SU-DHL-6 (cell line): ENCODE data around the gene AGPAT3.

Experiments
- H2AFZ ChIP-seq: fragments of 200-600 bp; sonication (generic); 2 replicates; pipeline ENCODE4 v1.6.1; 2014; ENCODE audit warnings: low read depth, mild to moderate bottlenecking, moderate library complexity, mixed read lengths, antibody characterized with exemption, low read length; ENCODE audit not compliant: severe bottlenecking
- H3F3A ChIP-seq: fragments of 200-600 bp; shearing (Covaris generic); 2 replicates; pipeline ENCODE4 v1.6.0; 2016; ENCODE audit warnings: antibody characterized with exemption, mild to moderate bottlenecking; ENCODE audit not compliant: insufficient read depth
- H3K27ac ChIP-seq: fragments of 200-600 bp; sonication (generic); 2 replicates; pipeline ENCODE4 v1.5.1; 2016; ENCODE audit warnings: low read depth, mild to moderate bottlenecking, low read length, moderate library complexity, mixed read lengths
- H3K27me3 ChIP-seq: fragments of 200-600 bp; sonication (generic), shearing (Covaris generic); 2 replicates; pipeline ENCODE4 v1.6.0; 2014; ENCODE audit warnings: mild to moderate bottlenecking, low read length
- H3K36me3 ChIP-seq: fragments of 200-600 bp; sonication (generic); 2 replicates; pipeline ENCODE4 v1.6.1; 2014; ENCODE audit warnings: mild to moderate bottlenecking, low read length, mixed read lengths
- H3K4me2 ChIP-seq: fragments of 300-600, 200-600 bp; shearing (Covaris generic), sonication (generic); 2 replicates; pipeline ENCODE4 v1.6.0; 2014; ENCODE audit warnings: low read length, low read depth, mild to moderate bottlenecking; ENCODE audit not compliant: poor library complexity, severe bottlenecking
- H3K4me3 ChIP-seq: fragments of 200-600 bp; sonication (generic); 2 replicates; pipeline ENCODE4 v1.5.1; 2014; ENCODE audit warnings: antibody characterized with exemption, low read length, mild to moderate bottlenecking, mixed read lengths; ENCODE audit not compliant: insufficient read depth, poor library complexity, severe bottlenecking
- H3K79me2 ChIP-seq: fragments of 200-600 bp; sonication (generic); 2 replicates; pipeline ENCODE4 v1.6.1; 2014; ENCODE audit warnings: mild to moderate bottlenecking, low read length, moderate library complexity; ENCODE audit not compliant: insufficient read depth
- H3K9ac ChIP-seq: fragments of 200-600 bp; sonication (generic); 2 replicates; pipeline ENCODE4 v1.7.0; 2014; ENCODE audit warnings: mild to moderate bottlenecking, low read length
- H3K9me2 ChIP-seq: fragments of 200-600 bp; sonication (generic); replicated peaks from 2 replicates; pipeline ENCODE4 v1.6.1; 2014; ENCODE audit warnings: low read length; ENCODE audit not compliant: insufficient read depth
- H3K9me3 ChIP-seq: fragments of 200-600 bp; sonication (generic); 2 replicates; pipeline ENCODE4 v1.6.1; 2014; ENCODE audit warnings: low read length, mixed read lengths; ENCODE audit not compliant: insufficient read depth
- H4K20me1 ChIP-seq: fragments of 200-600 bp; sonication (generic); 2 replicates; pipeline ENCODE4 v1.6.1; 2014; ENCODE audit warnings: low read depth, mild to moderate bottlenecking, antibody characterized with exemption, low read length, moderate library complexity, mixed read lengths
- EZH2phosphoT487 ChIP-seq: fragments of 200-600 bp; sonication (generic), shearing (Covaris generic); conservative IDR thresholded peaks from 2 replicates; pipeline ENCODE4 v1.6.1; 2018; ENCODE audit warnings: mild to moderate bottlenecking, antibody characterized with exemption, low read length, moderate library complexity, mixed read lengths
- TF ChIP-seq, protein P1 (sequence below): fragments of 200-600 bp; sonication (generic); IDR thresholded peaks from one replicate; pipeline ENCODE4 v1.5.1; 2017; ENCODE audit warnings: antibody characterized with exemption, mild to moderate bottlenecking, low read length, moderate library complexity; ENCODE audit not compliant: insufficient read depth, poor library complexity, severe bottlenecking

AGPAT3 gene

DNA sequence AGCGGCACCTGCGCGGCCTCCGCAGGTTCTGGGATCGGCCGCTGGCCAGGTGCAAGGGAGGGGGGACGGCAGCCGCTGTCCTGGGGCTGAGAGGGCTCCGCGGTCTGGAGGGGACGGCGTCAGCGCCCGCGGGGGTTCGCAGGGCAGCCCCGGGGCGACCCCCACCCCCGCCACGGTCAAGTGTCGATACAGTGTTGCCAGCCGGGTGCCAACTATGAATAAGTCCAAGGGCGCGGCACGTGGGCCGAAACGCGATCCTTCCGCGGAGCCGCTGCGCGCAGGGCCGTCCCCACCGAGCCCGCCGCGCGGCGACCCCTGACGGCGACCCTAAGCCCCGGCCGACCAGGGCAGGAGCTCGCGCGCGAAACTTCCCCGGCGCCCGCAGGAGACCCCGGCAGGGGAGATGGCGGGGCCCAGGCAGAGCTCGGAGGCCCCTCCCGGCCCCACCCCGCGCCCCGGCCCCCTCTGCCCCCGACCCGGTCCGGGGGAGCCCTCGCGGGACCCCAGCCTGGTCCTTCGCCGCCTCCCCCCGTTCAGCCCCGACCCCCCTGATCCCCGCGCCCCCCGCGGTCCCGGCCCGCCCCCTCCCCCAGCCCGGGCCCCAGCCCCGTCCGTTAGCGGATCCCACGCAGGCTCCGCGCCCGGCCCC, 586 bp upstream of the AGPAT3 start:
- no peaks in the 10 kb centered on the region for H3K9me3 ChIP-seq
- H3K9me2 ChIP-seq, result no peaks in the 10 kb centered on the region
- H3K79me2 ChIP-seq, result no peaks in the 10 kb centered on the region
- TF ChIP-seq EZH2phosphoT487, result no peak
- TF ChIP-seq, protein P1, sequence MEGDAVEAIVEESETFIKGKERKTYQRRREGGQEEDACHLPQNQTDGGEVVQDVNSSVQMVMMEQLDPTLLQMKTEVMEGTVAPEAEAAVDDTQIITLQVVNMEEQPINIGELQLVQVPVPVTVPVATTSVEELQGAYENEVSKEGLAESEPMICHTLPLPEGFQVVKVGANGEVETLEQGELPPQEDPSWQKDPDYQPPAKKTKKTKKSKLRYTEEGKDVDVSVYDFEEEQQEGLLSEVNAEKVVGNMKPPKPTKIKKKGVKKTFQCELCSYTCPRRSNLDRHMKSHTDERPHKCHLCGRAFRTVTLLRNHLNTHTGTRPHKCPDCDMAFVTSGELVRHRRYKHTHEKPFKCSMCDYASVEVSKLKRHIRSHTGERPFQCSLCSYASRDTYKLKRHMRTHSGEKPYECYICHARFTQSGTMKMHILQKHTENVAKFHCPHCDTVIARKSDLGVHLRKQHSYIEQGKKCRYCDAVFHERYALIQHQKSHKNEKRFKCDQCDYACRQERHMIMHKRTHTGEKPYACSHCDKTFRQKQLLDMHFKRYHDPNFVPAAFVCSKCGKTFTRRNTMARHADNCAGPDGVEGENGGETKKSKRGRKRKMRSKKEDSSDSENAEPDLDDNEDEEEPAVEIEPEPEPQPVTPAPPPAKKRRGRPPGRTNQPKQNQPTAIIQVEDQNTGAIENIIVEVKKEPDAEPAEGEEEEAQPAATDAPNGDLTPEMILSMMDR, result no peak
- H4K20me1 ChIP-seq, result no peaks in the 10 kb centered on the region
- no peak overlapping the region for H3K4me2 ChIP-seq
- H3K27me3 ChIP-seq, result no peaks in the 10 kb centered on the region
- H3K27ac ChIP-seq, result no peak overlapping the region
- no peaks in the 10 kb centered on the region for H3F3A ChIP-seq
- no peak overlapping the region for H2AFZ ChIP-seq
- H3K4me3 ChIP-seq, result no peak overlapping the region
- no peaks in the 10 kb centered on the region for H3K36me3 ChIP-seq
- H3K9ac ChIP-seq, result no peak overlapping the region

GRCh38 chr21:43865540-43866259, 677 bp downstream of the AGPAT3 start:
- H3K4me2 ChIP-seq, result no peak overlapping the region
- H3K9me3 ChIP-seq, result no peaks in the 10 kb centered on the region
- no peaks in the 10 kb centered on the region for H4K20me1 ChIP-seq
- no peaks in the 10 kb centered on the region for H3K27me3 ChIP-seq
- no peaks in the 10 kb centered on the region for H3K9me2 ChIP-seq
- H3K9ac ChIP-seq, result no peak overlapping the region
- no peak overlapping the region for H3K4me3 ChIP-seq
- H3K79me2 ChIP-seq, result no peaks in the 10 kb centered on the region
- no peak overlapping the region for H2AFZ ChIP-seq
- no peak overlapping the region for H3K27ac ChIP-seq
- TF ChIP-seq EZH2phosphoT487, result no peak
- TF ChIP-seq, protein P1, result no peak
- no peaks in the 10 kb centered on the region for H3F3A ChIP-seq
- no peaks in the 10 kb centered on the region for H3K36me3 ChIP-seq

DNA sequence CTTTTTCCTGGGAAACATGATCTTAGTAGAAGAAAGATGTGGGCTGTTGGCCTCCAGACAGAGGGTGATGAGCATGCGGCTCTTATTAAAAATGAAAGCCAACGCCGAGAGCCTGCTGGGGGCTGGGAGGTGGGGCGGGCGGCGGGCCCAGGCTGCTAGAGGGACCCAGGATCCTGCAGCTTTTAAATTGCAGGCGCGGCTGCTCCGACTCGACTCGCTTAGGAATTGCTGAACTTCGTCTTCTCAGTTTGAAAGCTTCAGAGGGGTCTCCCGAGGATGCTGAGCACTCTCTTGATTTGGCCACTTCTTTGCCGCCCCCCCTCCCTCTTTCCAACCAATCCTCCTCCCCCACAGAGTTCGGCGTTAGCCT, 1.2 kb downstream of the AGPAT3 start:
- Histone ChIP-seq H3F3A (no peaks in the 10 kb centered on the region), H3K27ac (no peak overlapping the region), H3K79me2 (no peaks in the 10 kb centered on the region), H3K27me3 (no peaks in the 10 kb centered on the region), H3K36me3 (no peaks in the 10 kb centered on the region), H3K9me3 (no peaks in the 10 kb centered on the region), H3K4me2 (no peak overlapping the region), H3K9ac (no peak overlapping the region), H4K20me1 (no peaks in the 10 kb centered on the region), H3K4me3 (no peak overlapping the region), H2AFZ (no peak overlapping the region), H3K9me2 (no peaks in the 10 kb centered on the region)
- TF ChIP-seq EZH2phosphoT487, result no peak
- TF ChIP-seq, protein P1, result no peak
